H1 (cell line): Measurements from ENCODE around the gene ZFAND2B. TPM values are rescaled to one million over a fixed set of nuclear protein-coding genes. Genes with fewer than 3 reads are reported as not detected.

ENCODE experiments used
- ATF3 ChIP-seq: IDR thresholded peaks from 2 replicates; pipeline ENCODE4 v1.6.1; 2011; ENCODE audit warnings: low read depth, mild to moderate bottlenecking, low read length; ENCODE audit not compliant: insufficient read depth
- CHD7 ChIP-seq: fragments of 300-600 bp; sonication (generic); IDR thresholded peaks from 2 replicates; pipeline ENCODE4 v1.7.1; 2012; ENCODE audit warnings: low read length, moderate library complexity, mild to moderate bottlenecking, inconsistent platforms; ENCODE audit not compliant: insufficient replicate concordance
- KDM1A ChIP-seq: fragments of 200-600, 300-600 bp; sonication (generic); IDR thresholded peaks from 2 replicates; pipeline ENCODE4 v1.7.1; 2016; ENCODE audit warnings: mild to moderate bottlenecking, low read length, borderline replicate concordance
- PHF8 ChIP-seq: fragments of 200-600 bp; sonication (generic); conservative IDR thresholded peaks from 2 replicates; pipeline ENCODE4 v1.7.1; 2012; ENCODE audit warnings: low read depth, mild to moderate bottlenecking, inconsistent platforms, low read length, moderate library complexity
- RAD21 ChIP-seq, 2 experiments: IDR thresholded peaks in 1 of 2; conservative IDR thresholded peaks in 1 of 2; 2 replicates each; pipeline ENCODE4 v1.6.1; 2011; ENCODE audit warnings: low read depth in 2 of 2, low read length in 2 of 2, improper control_type of control experiment in 1 of 2, inconsistent platforms in 1 of 2, mild to moderate bottlenecking in 1 of 2, moderate library complexity in 1 of 2
- SAP30 ChIP-seq: fragments of 300-600 bp; sonication (generic); IDR thresholded peaks from 2 replicates; pipeline ENCODE4 v1.7.1; 2012; ENCODE audit warnings: low read length, moderate library complexity, mild to moderate bottlenecking, inconsistent platforms; ENCODE audit not compliant: insufficient read depth, insufficient replicate concordance
- SIX5 ChIP-seq: IDR thresholded peaks from 2 replicates; pipeline ENCODE4 v1.6.1; 2011; ENCODE audit warnings: mild to moderate bottlenecking, low read depth, low read length
- polyA plus RNA-seq, 7 experiments: library from polyadenylated mRNA; depleted of rRNA in 3 of 7; stranded (reverse) in 5 of 7; unstranded in 2 of 7; fragments of >200 nt in 5 of 7; fragments of 200-250 nt in 2 of 7; gene quantifications; 1 replicate in 5 of 7; 2 replicates in 1 of 7; 4 replicates in 1 of 7; pipeline versions ENCODE4 v1.2.1 to v1.2.3, GENCODE V29; 2011 to 2013; ENCODE audit warnings: missing spikeins in 2 of 7, mixed read lengths in 2 of 7
- total RNA-seq: library from RNA; stranded (reverse); fragmentation: NEBNext Ultra II Directional; extraction: Animal tissue kit (Norgen Biotek cat#: 25700); gene quantifications from 2 replicates; pipeline ENCODE4 v1.2.1, GENCODE V29; 2021

The ZFAND2B gene
- total and polyA plus RNA-seq, 2 of the 8 experiments (the other 6 are each of a cell fraction or from before 2014, with no cell fraction given) = 16.0 to 17.9 TPM

- TF ChIP-seq RAD21 (IDR thresholded peaks at IDR 0.05 in 1 of 2, conservative IDR thresholded peaks at IDR 0.05 in 1 of 2; ENCODE audit: low read depth in 2 of 2, low read length in 2 of 2) = peak in 1 of 2 experiments; percentile 11; a peak in 1 of 4 replicates
- TF ChIP-seq SAP30 = no peak
- no peak for TF ChIP-seq KDM1A
- TF ChIP-seq PHF8 = peak; percentile 86
- no peak for TF ChIP-seq SIX5
- TF ChIP-seq CHD7 = no peak
- peak; percentile 70; the same call in 1 of the 2 replicates for TF ChIP-seq ATF3
These were observed 12.4 kb downstream of the ZFAND2B start, which contains the start of gene ABCB6 (continued) for GRCh38 chr2:219218732-219219701.
